Measurements from ENCODE around the gene RHOF.
"Not testable (repeated sequence)": the region's sequence is repeated elsewhere in the genome, so short reads cannot be mapped to it uniquely, and the experiment has no call there.

RHOF gene

GRCh38 chr12:121765573-121765972 lies 27.9 kb downstream of the RHOF start:
- no peaks in the 10 kb centered on the region for H3K9me3 ChIP-seq (ENCODE audit: insufficient read depth, low read length)
- H3K36me3 ChIP-seq (ENCODE audit: low read length) = no peaks in the 10 kb centered on the region
- H2AFZ ChIP-seq (ENCODE audit: low read depth, low read length, severe bottlenecking) = no peak overlapping the region
- H3K27me3 ChIP-seq (ENCODE audit: low read length) = no peaks in the 10 kb centered on the region
- H4K20me1 ChIP-seq (ENCODE audit: low read depth, low read length) = no peaks in the 10 kb centered on the region
- no peaks in the 10 kb centered on the region for H3K79me2 ChIP-seq (ENCODE audit: insufficient read depth, low read length)
- H3K4me2 ChIP-seq (ENCODE audit: low read depth, low read length, poor library complexity, severe bottlenecking) = no peak overlapping the region
- H3K9ac ChIP-seq (ENCODE audit: low read length) = no peak overlapping the region
- no peaks in the 10 kb centered on the region for H3F3A ChIP-seq (ENCODE audit: insufficient read depth)
- H3K4me3 ChIP-seq (ENCODE audit: insufficient read depth, low read length, poor library complexity, severe bottlenecking) = no peak overlapping the region
- TF ChIP-seq EZH2phosphoT487 (conservative IDR thresholded peaks at IDR 0.05; ENCODE audit: low read length) = no peak
- TF ChIP-seq, protein P1, sequence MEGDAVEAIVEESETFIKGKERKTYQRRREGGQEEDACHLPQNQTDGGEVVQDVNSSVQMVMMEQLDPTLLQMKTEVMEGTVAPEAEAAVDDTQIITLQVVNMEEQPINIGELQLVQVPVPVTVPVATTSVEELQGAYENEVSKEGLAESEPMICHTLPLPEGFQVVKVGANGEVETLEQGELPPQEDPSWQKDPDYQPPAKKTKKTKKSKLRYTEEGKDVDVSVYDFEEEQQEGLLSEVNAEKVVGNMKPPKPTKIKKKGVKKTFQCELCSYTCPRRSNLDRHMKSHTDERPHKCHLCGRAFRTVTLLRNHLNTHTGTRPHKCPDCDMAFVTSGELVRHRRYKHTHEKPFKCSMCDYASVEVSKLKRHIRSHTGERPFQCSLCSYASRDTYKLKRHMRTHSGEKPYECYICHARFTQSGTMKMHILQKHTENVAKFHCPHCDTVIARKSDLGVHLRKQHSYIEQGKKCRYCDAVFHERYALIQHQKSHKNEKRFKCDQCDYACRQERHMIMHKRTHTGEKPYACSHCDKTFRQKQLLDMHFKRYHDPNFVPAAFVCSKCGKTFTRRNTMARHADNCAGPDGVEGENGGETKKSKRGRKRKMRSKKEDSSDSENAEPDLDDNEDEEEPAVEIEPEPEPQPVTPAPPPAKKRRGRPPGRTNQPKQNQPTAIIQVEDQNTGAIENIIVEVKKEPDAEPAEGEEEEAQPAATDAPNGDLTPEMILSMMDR (IDR thresholded peaks at IDR 0.05; ENCODE audit: insufficient read depth, low read length, poor library complexity, severe bottlenecking) = no peak
- H3K27ac ChIP-seq (ENCODE audit: low read depth, low read length) = no peak overlapping the region
- H3K9me2 ChIP-seq (replicated peaks; ENCODE audit: insufficient read depth, low read length) = no peaks in the 10 kb centered on the region

GRCh38 chr12:121764808-121765207 lies 28.7 kb downstream of the RHOF start:
- Histone ChIP-seq H3K36me3 (ENCODE audit: low read length) (no peaks in the 10 kb centered on the region), H3K27ac (ENCODE audit: low read depth, low read length) (no peak overlapping the region)

GRCh38 chr12:121762269-121762668 lies 31.2 kb downstream of the RHOF start:
- Histone ChIP-seq H3K4me2 (ENCODE audit: low read depth, low read length, poor library complexity, severe bottlenecking) (no peak overlapping the region), H3K27me3 (ENCODE audit: low read length) (no peaks in the 10 kb centered on the region), H2AFZ (ENCODE audit: low read depth, low read length, severe bottlenecking) (no peak overlapping the region), H3F3A (ENCODE audit: insufficient read depth) (no peaks in the 10 kb centered on the region), H3K27ac (ENCODE audit: low read depth, low read length) (no peak overlapping the region), H3K9ac (ENCODE audit: low read length) (no peak overlapping the region), H3K4me3 (ENCODE audit: insufficient read depth, low read length, poor library complexity, severe bottlenecking) (no peak overlapping the region), H4K20me1 (ENCODE audit: low read depth, low read length) (no peaks in the 10 kb centered on the region), H3K9me2 (replicated peaks; ENCODE audit: insufficient read depth, low read length) (no peaks in the 10 kb centered on the region), H3K36me3 (ENCODE audit: low read length) (no peaks in the 10 kb centered on the region), H3K79me2 (ENCODE audit: insufficient read depth, low read length) (no peaks in the 10 kb centered on the region), H3K9me3 (ENCODE audit: insufficient read depth, low read length) (no peaks in the 10 kb centered on the region)
- TF ChIP-seq EZH2phosphoT487 (conservative IDR thresholded peaks at IDR 0.05; ENCODE audit: low read length) = no peak
- TF ChIP-seq, protein P1 (IDR thresholded peaks at IDR 0.05; ENCODE audit: insufficient read depth, low read length, poor library complexity, severe bottlenecking) = no peak

More at GRCh38 chr12:121764808-121765207, 28.7 kb downstream of the RHOF start:
- Histone ChIP-seq H3K27me3 (ENCODE audit: low read length) (no peaks in the 10 kb centered on the region), H3K79me2 (ENCODE audit: insufficient read depth, low read length) (no peaks in the 10 kb centered on the region), H3F3A (ENCODE audit: insufficient read depth) (no peaks in the 10 kb centered on the region), H3K4me2 (ENCODE audit: low read depth, low read length, poor library complexity, severe bottlenecking) (no peak overlapping the region), H3K4me3 (ENCODE audit: insufficient read depth, low read length, poor library complexity, severe bottlenecking) (no peak overlapping the region), H4K20me1 (ENCODE audit: low read depth, low read length) (no peaks in the 10 kb centered on the region), H3K9me2 (replicated peaks; ENCODE audit: insufficient read depth, low read length) (no peaks in the 10 kb centered on the region), H3K9ac (ENCODE audit: low read length) (no peak overlapping the region), H2AFZ (ENCODE audit: low read depth, low read length, severe bottlenecking) (no peak overlapping the region), H3K9me3 (ENCODE audit: insufficient read depth, low read length) (no peaks in the 10 kb centered on the region)
- no peak for TF ChIP-seq EZH2phosphoT487 (conservative IDR thresholded peaks at IDR 0.05; ENCODE audit: low read length)
- TF ChIP-seq, protein P1 (IDR thresholded peaks at IDR 0.05; ENCODE audit: insufficient read depth, low read length, poor library complexity, severe bottlenecking) = no peak

- not testable (repeated sequence) for H3K36me3 ChIP-seq (ENCODE audit: low read length); H3K4me2 ChIP-seq (ENCODE audit: low read depth, low read length, poor library complexity, severe bottlenecking); H3K9ac ChIP-seq (ENCODE audit: low read length); H4K20me1 ChIP-seq (ENCODE audit: low read depth, low read length); H2AFZ ChIP-seq (ENCODE audit: low read depth, low read length, severe bottlenecking); H3K27ac ChIP-seq (ENCODE audit: low read depth, low read length); H3K4me3 ChIP-seq (ENCODE audit: insufficient read depth, low read length, poor library complexity, severe bottlenecking); H3K27me3 ChIP-seq (ENCODE audit: low read length); H3K9me2 ChIP-seq (replicated peaks; ENCODE audit: insufficient read depth, low read length); H3K9me3 ChIP-seq (ENCODE audit: insufficient read depth, low read length); H3K79me2 ChIP-seq (ENCODE audit: insufficient read depth, low read length); H3F3A ChIP-seq (ENCODE audit: insufficient read depth)
Observed at GRCh38 chr12:121758536-121758935, 35.0 kb downstream of the RHOF start.
